ENCODE data around the gene PTPRT.

Gene PTPRT

DNA sequence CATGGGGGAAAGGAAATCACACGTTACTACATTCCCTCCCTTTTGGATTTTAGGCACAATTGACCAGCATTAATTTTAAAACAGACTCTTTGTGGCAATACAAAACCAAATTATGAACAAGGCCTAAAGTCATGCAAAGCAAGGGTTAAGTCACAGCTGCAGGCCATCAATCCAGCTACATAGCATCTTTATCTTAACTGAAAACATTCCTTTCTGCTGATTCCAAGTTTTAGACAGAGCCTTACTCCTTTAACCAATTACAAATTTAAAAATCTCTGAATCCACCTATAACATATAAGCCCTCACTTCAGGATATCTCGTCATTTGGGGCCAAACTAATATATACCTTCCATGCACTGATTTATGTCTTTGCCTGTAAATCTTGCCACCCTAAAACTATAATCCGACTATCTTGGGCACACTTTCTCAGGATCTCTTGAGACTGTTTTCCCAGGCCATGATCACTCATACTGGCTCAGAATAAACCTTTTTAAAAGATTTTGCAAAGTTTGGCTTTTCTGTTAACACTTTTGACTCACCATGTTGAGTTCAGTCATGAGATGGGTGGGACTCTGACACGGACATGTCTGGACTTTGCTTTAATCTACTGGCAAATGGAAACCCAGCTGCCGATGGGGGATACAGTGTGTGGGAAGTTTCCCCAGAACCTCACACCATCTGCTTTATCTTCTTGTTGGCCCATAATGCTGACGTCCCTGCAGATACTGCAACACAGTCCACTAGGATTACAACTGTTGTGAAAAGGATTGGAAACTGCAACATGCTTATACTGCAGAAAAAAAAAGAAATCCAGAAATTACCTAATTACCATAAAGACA lies 757.0 kb downstream of the PTPRT start:
- DNase-seq = no peak

DNA sequence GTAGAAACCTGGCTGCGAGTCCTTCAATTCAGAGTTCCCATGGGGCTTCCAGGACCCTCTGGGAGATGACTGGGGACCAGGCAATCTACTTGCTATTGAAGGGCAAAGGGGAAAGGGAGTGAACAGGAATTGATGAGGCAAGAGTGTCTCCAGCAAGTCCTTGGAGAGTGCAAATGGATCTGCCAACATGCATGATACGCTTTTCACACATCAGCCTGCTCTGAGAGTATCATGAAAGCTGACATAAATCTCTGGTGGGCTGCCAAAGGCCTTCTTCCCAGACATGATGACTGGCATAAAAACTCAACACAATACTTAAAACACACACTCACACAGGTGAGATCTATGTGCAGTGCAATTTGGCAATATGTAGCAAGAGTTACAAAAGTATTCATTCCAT lies 759.1 kb downstream of the PTPRT start:
- no peak for DNase-seq

DNA sequence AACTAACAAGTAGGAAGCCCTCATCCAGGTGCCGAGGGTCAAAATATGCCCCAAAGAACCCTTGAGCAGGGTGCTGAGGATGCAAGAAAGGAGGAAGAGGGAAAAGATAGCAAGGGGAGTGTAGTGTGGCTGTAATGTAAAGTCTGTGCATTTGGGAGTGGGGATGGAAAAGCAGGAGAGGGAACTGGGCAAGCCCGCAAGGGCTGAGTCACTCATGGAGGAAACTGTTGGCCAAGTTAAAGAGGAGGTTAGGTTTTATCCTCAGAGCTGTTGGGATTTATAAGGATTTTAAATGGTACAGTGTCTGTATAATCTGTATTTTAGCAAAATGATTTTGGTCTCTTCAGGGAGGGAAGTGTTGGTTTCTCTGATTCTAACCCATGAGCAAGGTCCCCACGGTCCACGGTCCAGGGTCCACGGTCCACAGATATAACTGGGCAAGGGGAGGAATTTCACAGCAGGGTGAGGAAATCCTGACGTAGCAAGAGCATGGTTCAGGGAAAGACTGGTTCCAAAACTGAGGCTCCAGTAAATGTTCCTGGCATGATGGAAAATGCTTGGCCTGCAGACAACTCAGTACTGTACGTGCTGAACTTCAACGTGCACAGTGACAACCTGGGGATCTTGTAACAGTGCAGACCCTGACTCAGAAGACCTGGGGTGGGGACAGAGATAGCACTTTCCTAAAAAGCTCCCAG lies 759.8 kb downstream of the PTPRT start:
- no peak for DNase-seq

DNA sequence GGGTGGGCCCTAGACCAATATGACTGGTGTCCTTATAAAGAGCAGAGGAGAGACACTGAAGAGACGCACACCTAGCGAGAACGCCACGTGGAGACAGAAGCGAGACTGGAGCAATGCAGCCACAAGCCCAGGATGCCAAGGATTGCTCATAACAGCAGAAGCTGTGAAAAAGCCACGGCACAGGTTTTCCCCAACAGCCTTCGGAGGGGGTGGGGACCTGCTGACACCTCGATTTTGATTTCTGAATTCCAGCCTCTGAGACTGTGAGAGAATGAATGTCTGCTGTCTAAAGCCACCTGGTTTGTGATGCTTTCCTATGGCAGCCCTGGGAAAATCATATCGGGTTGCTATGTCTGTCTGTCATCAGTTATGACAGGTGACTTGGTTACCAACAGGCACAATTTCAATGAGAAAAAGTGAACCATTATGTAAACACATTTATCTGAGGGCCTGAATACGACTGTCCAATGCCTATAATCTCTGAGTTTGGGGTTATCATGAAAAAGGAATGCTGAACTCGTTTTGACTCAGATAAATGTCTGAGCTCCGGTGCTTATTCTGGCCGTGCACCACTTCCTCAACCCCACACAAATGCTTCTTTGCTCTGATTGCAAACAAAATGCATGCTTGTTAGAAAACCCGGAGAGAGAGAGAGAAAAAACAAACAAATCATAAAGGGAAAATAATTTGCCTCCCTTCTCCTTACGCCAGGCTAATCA lies 769.7 kb downstream of the PTPRT start:
- no peak for DNase-seq

GRCh38 chr20:42406826-42407225 lies 782.9 kb downstream of the PTPRT start:
- DNase-seq = no peak

DNA sequence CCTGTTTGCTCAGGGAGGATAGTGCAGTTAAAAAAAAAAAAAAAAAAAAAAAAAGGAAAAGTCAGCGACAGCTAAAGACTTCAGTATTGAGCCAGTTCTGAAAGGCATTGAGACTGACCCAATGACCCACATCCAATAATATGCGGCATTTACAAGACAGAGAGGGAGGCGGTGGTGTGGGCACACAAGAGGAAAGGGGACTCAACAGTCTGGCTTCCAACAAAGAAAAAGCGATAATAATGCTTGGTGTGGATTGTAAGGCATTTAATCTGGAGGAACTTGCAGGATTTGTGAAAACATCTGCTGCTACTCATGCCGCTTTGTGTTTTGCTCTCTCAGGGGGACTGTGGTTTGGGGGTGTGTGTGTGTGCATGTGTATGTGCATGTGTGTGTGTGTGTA lies 787.3 kb downstream of the PTPRT start:
- no peak for DNase-seq

DNA sequence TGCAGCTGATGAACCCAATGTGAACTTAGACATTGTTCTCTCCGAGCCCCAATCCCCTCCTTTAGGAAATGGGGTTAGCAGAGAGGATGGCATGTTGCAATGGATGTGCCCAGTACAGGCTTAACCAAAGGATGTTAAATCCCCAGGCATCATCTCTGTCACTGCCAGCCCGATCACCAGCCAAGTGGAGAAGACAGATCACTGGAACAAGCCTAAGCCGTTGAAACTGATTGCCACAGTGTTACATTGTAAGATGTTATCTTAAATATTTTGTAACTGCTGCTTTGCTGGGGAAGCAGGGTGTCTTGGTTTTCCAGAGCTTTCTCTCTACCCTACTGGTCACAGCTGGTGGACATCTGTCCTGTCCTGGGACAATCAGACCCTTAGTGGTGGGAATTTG lies 788.1 kb downstream of the PTPRT start:
- DNase-seq = no peak

GRCh38 chr20:42399802-42400201 lies 789.9 kb downstream of the PTPRT start:
- no peak for DNase-seq

GRCh38 chr20:42392442-42392841 lies 797.3 kb downstream of the PTPRT start:
- no peak for DNase-seq

GRCh38 chr20:42391807-42392206 lies 797.9 kb downstream of the PTPRT start:
- DNase-seq = no peak

- no peak for DNase-seq
These were observed 809.4 kb downstream of the PTPRT start for GRCh38 chr20:42380287-42380686.

GRCh38 chr20:42379385-42379784 lies 810.3 kb downstream of the PTPRT start:
- no peak for DNase-seq

DNA sequence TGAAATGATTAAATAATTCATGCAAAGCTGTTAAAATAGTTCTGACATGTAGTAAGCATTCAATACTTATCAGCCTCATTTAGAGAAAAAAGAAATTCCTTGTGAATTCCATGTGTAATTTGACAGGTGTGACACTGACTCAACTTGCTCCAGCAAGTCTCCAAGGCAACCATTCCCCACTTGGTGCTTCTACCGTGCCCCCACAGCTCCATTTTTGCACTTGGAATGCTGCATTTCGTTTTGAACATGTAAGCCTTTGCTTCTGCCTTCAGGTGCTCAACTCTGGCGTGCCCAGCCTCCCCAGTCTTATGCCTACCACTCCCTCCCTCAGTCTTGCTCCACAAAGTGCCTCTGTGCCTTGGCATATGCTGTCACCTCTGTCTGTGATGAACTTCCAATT lies 810.9 kb downstream of the PTPRT start:
- no peak for DNase-seq

- DNase-seq = no peak
These were observed 813.6 kb downstream of the PTPRT start for GRCh38 chr20:42376131-42376530.

DNA sequence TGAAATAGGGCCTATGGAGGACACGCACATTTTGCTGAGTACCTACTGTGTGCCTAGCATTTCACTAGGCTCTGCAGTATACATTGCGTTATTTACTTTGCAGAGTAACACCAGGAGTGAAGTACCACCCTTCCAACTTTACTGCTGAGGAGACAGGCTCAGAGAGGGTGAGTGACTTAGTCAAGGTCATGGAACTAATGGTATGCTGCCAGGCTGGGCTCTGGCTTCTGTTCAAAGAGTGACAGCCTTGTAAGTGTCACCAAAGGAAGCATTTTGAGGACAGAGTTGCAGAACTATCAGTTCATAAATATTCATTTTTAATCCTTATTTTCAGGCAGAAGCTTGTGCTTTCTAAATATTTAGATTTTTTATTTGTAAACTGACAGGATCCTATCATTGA lies 816.7 kb downstream of the PTPRT start:
- DNase-seq = no peak

DNA sequence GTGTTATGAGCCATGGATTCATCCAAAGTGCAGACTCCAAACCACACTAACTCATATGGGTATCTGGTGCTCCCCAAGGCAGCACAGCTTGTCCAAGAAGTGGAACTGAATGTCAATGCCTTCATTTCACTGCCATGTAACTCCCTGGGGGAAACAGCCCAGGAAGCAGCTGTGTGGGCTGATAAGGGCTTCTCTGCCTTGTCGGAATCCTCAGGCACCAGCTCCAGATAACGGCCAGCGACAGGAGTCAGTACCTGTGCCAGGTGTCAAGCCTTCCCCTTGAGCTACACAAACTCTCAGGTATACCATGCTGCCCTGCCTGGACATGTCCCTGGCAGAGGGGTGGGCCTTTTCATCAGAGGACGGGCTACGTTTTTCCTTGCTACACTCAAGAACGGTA lies 819.6 kb downstream of the PTPRT start:
- DNase-seq = no peak

- no peak for DNase-seq
These were observed 820.8 kb downstream of the PTPRT start for GRCh38 chr20:42368910-42369309.

DNA sequence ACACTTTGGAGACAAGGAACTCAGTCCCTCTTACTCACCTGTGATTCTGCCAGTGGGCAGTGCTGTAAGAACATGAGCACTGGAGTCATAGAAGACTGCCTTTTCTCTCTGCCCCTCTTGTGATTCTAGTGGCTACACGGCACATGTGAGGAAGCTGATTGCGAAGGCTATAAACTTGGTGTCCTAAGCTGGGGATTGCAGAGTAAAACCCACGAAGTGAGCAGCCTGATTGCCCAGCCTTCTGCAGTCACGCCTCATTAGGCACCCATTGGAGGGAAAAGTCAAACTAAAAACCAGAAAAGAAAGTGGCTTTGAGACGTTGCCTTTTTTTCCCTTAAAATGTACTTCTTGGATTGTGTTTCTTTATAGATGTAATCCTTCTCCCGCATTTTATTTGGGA lies 823.1 kb downstream of the PTPRT start:
- DNase-seq = no peak

GRCh38 chr20:42364446-42364845 lies 825.3 kb downstream of the PTPRT start:
- no peak for DNase-seq

DNA sequence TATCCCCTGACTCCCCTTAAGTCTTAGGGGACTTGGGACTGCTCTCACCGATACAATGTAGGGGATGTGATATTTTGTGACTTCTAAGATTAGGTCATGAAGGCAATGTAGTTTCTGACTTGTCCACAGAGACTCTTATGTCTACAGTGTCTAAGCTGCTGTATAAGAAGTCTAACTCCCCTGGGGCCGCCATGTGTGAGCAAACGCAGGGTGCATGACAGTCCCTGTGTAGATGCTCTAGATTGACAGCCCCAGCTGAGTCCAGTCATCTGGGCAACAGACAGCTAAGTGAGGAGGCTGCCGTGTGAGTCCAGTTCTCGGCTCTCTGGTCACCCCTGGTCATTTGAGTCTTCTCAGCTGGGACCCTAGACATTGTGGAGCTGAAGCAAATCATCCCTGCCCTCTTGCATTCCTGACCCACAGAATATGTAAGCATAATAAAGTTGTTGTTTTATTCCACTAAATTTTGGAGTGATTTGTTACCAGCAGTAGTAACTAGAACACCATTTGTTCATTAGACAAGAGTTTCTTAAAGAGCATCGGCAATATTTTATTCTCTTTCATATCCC lies 828.2 kb downstream of the PTPRT start:
- no peak for DNase-seq

GRCh38 chr20:42360621-42361020 lies 829.1 kb downstream of the PTPRT start:
- DNase-seq = no peak

GRCh38 chr20:42359617-42360016 lies 830.1 kb downstream of the PTPRT start:
- no peak for DNase-seq

DNA sequence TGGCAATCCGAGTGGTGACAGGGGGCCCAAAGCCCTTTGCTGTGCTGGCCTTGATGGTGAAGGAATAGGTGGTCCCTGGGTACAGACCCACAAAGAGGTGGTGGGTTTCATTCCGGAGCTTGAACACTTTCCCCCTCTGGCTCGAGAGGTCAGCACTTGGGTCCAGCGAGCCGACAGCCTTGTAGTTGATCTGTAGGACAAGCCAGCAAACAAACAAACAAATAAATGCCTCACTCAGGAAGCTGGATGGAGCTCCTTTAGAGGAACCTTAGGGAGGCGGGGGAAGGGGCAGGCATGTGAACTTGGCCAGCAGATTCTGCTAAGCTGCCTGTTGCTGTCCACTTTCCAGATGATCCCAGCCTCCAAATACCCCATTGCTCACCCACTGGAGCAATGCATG lies 837.6 kb downstream of the PTPRT start:
- DNase-seq = no peak

GRCh38 chr20:42350521-42350920 lies 839.2 kb downstream of the PTPRT start:
- no peak for DNase-seq

Measured in activated CD8-positive, alpha-beta memory T cell treated with anti-CD3 and anti-CD28 coated beads for 24 hours (primary cell).